A549 (cell line): ENCODE measurements around the gene KRTAP4-2. TPM values are rescaled to one million over a fixed set of nuclear protein-coding genes. Genes with fewer than 3 reads are reported as not detected.

Source experiments
- ATAC-seq, 2 experiments: fragments of 200-7000 bp in 1 of 2; fragments of >200 bp in 1 of 2; cut with Nextera tagmentation in 1 of 2; cut with Tn5 transposase in 1 of 2; 3 replicates each; pipeline versions ENCODE4 v1.8.0 to v1.9.1; 2018 to 2020; ENCODE audit warnings: mild to moderate bottlenecking in 1 of 2, moderate library complexity in 1 of 2
- CTCF ChIA-PET: fragments of 300-600 bp; sonication (Branson Sonifier 250); formaldehyde crosslinking; extraction: SDS; loops from one replicate; lab custom pipeline; 2021; ENCODE audit warnings: antibody characterized with exemption, inconsistent platforms; lab: Yijun Ruan, JAX
- POLR2A ChIA-PET: fragments of 350-600 bp; formaldehyde crosslinking; extraction: SDS; loops from one replicate; lab custom pipeline; 2021; ENCODE audit warnings: antibody characterized with exemption, inconsistent platforms; lab: Yijun Ruan, JAX
- DNase-seq, 2 experiments: peaks; one replicate each; pipeline versions ENCODE4 v3.0.0 to v3.0.0-alpha.2; 2011 to 2016; ENCODE audit warnings: low read depth in 1 of 2, low spot score in 1 of 2
- FAIRE-seq: peaks from 2 replicates; lab custom pipeline; 2011; peaks lifted over from hg19 to GRCh38; lab: Jason Lieb, UNC
- H3K27ac ChIP-seq, 2 experiments: fragments of >200 bp; sonication (Bioruptor Twin); formaldehyde crosslinking; 3 replicates each; pipeline ENCODE4 v1.5.1; 2016 to 2017
- H3K4me1 ChIP-seq: fragments of >200 bp; sonication (Bioruptor Twin); formaldehyde crosslinking; 3 replicates; pipeline ENCODE4 v1.6.1; 2016
- H3K4me2 ChIP-seq: fragments of >200 bp; sonication (Bioruptor Twin); formaldehyde crosslinking; 3 replicates; pipeline ENCODE4 v1.6.1; 2016
- H3K4me3 ChIP-seq: fragments of >200 bp; sonication (Bioruptor Twin); formaldehyde crosslinking; 3 replicates; pipeline ENCODE4 v1.5.1; 2016
- H3K9me3 ChIP-seq: fragments of >200 bp; sonication (Bioruptor Twin); formaldehyde crosslinking; 3 replicates; pipeline ENCODE4 v1.6.1; 2016
- BHLHE40 ChIP-seq: IDR thresholded peaks from 2 replicates; pipeline ENCODE4 v1.6.1; 2012; ENCODE audit warnings: low read depth, low read length, inconsistent platforms
- CBX2 ChIP-seq: fragments of 200-600 bp; sonication (generic); IDR thresholded peaks from 2 replicates; pipeline ENCODE4 v1.6.1; 2016; ENCODE audit warnings: low read depth, mild to moderate bottlenecking, borderline replicate concordance
- CHD2 ChIP-seq: fragments of 150-350 bp; IDR thresholded peaks from 2 replicates; pipeline ENCODE4 v1.6.1; 2014; ENCODE audit warnings: low read length; ENCODE audit not compliant: partially characterized antibody
- CHD4 ChIP-seq: fragments of 200-600 bp; sonication (generic); IDR thresholded peaks from 2 replicates; pipeline ENCODE4 v1.6.1; 2016; ENCODE audit warnings: antibody characterized with exemption, mild to moderate bottlenecking, borderline replicate concordance
- CTCF ChIP-seq: fragments of >200 bp; sonication (Bioruptor Twin); formaldehyde crosslinking; IDR thresholded peaks from 3 replicates; pipeline ENCODE4 v1.5.1; 2016
- EHF ChIP-seq: fragments of 250-450 bp; sonication (Bioruptor Pico); IDR thresholded peaks from 2 replicates; pipeline ENCODE4 v1.5.0; 2020; ENCODE audit warnings: mild to moderate bottlenecking
- ESRRA ChIP-seq: fragments of 150-350 bp; IDR thresholded peaks from 2 replicates; pipeline ENCODE4 v1.6.1; 2014; ENCODE audit warnings: mild to moderate bottlenecking, low read length, borderline replicate concordance
- FOSB ChIP-seq: fragments of 250-450 bp; sonication (Bioruptor Pico); IDR thresholded peaks from 2 replicates; pipeline ENCODE4 v1.5.0; 2020; ENCODE audit warnings: mild to moderate bottlenecking, moderate library complexity
- FOSL2 ChIP-seq, 2 experiments: fragments of 450-650 bp in 1 of 2; fragments of >200 bp in 1 of 2; sonication (Bioruptor Twin) in 1 of 2; formaldehyde crosslinking; IDR thresholded peaks; 2 replicates each; pipeline versions ENCODE4 v1.5.0 to v1.6.1; 2016 to 2020; ENCODE audit warnings: mild to moderate bottlenecking in 1 of 2, moderate library complexity in 1 of 2
- FOXS1 ChIP-seq: fragments of 250-450 bp; sonication (Bioruptor Pico); IDR thresholded peaks from 2 replicates; pipeline ENCODE4 v1.5.0; 2020; ENCODE audit warnings: mild to moderate bottlenecking, moderate library complexity
- GATA3 ChIP-seq: IDR thresholded peaks from 2 replicates; pipeline ENCODE4 v1.6.1; 2012; ENCODE audit warnings: borderline replicate concordance
- HMGXB4 ChIP-seq: fragments of 250-450 bp; sonication (Bioruptor Pico); IDR thresholded peaks from 2 replicates; pipeline ENCODE4 v1.5.0; 2021; ENCODE audit warnings: mild to moderate bottlenecking, moderate library complexity, borderline replicate concordance
- HOXB13 ChIP-seq: fragments of 250-450 bp; sonication (Bioruptor Pico); IDR thresholded peaks from 2 replicates; pipeline ENCODE4 v1.5.0; 2020; ENCODE audit warnings: low read depth, mild to moderate bottlenecking, moderate library complexity
- HOXB5 ChIP-seq: fragments of 250-450 bp; sonication (Bioruptor Pico); IDR thresholded peaks from 2 replicates; pipeline ENCODE4 v1.5.0; 2020; ENCODE audit warnings: mild to moderate bottlenecking, moderate library complexity
- JUN ChIP-seq, 2 experiments: fragments of >200 bp; sonication (Bioruptor Twin); formaldehyde crosslinking; IDR thresholded peaks; 2 replicates in 1 of 2; 3 replicates in 1 of 2; pipeline ENCODE4 v1.6.1; 2016 to 2017
- JUNB ChIP-seq: fragments of >200 bp; sonication (Bioruptor Twin); formaldehyde crosslinking; IDR thresholded peaks from 2 replicates; pipeline ENCODE4 v1.6.1; 2016
- KDM1A ChIP-seq: fragments of 200-600 bp; sonication (generic); IDR thresholded peaks from 2 replicates; pipeline ENCODE4 v1.6.1; 2016; ENCODE audit warnings: low read depth, mild to moderate bottlenecking
- MAFK ChIP-seq: fragments of 450-650 bp; IDR thresholded peaks from 2 replicates; pipeline ENCODE4 v1.6.1; 2014; ENCODE audit not compliant: partially characterized antibody
- MYC ChIP-seq: IDR thresholded peaks from 2 replicates; pipeline ENCODE4 v1.6.1; 2012; ENCODE audit warnings: mild to moderate bottlenecking, inconsistent platforms, low read length, improper control_type of control experiment, borderline replicate concordance
- NPAS2 ChIP-seq: fragments of 250-450 bp; sonication (Bioruptor Pico); IDR thresholded peaks from 2 replicates; pipeline ENCODE4 v1.8.0; 2022; ENCODE audit warnings: mild to moderate bottlenecking, moderate library complexity, borderline replicate concordance
- NR3C1 ChIP-seq: fragments of >200 bp; sonication (Bioruptor Twin); formaldehyde crosslinking; IDR thresholded peaks from 3 replicates; pipeline ENCODE4 v1.6.1; 2017
- POLR2AphosphoS2 ChIP-seq: conservative IDR thresholded peaks from 2 replicates; pipeline ENCODE4 v1.6.1; 2012; ENCODE audit warnings: low read length, improper control_type of control experiment, inconsistent platforms
- RAD21 ChIP-seq, 2 experiments: fragments of >200 bp in 1 of 2; sonication (Bioruptor Twin) in 1 of 2; formaldehyde crosslinking in 1 of 2; IDR thresholded peaks in 1 of 2; conservative IDR thresholded peaks in 1 of 2; 2 replicates in 1 of 2; 3 replicates in 1 of 2; pipeline ENCODE4 v1.6.1; 2012 to 2018; ENCODE audit warnings: inconsistent platforms in 1 of 2
- RARB ChIP-seq: fragments of 250-450 bp; sonication (Bioruptor Pico); IDR thresholded peaks from 2 replicates; pipeline ENCODE4 v1.8.0; 2021; ENCODE audit warnings: mild to moderate bottlenecking, moderate library complexity
- RCOR1 ChIP-seq: fragments of 150-350 bp; IDR thresholded peaks from 2 replicates; pipeline ENCODE4 v1.6.1; 2014; ENCODE audit warnings: antibody characterized with exemption, low read length, low read depth
- RFX5 ChIP-seq: fragments of 450-650 bp; IDR thresholded peaks from 2 replicates; pipeline ENCODE4 v1.7.1; 2014; ENCODE audit warnings: antibody characterized with exemption, mild to moderate bottlenecking, moderate library complexity
- RNF2 ChIP-seq: fragments of 200-600 bp; sonication (generic); IDR thresholded peaks from 2 replicates; pipeline ENCODE4 v1.6.1; 2016; ENCODE audit warnings: low read depth, mild to moderate bottlenecking, antibody characterized with exemption, moderate library complexity, borderline replicate concordance
- SMC3 ChIP-seq: fragments of >200 bp; sonication (Bioruptor Twin); formaldehyde crosslinking; IDR thresholded peaks from 3 replicates; pipeline ENCODE4 v1.6.1; 2018; ENCODE audit warnings: inconsistent platforms
- TFCP2L1 ChIP-seq: fragments of 250-450 bp; sonication (Bioruptor Pico); IDR thresholded peaks from 2 replicates; pipeline ENCODE4 v1.5.0; 2021; ENCODE audit warnings: mild to moderate bottlenecking
- ZFP36 ChIP-seq: fragments of 450-650 bp; IDR thresholded peaks from 2 replicates; pipeline ENCODE4 v1.6.1; 2014; ENCODE audit warnings: borderline replicate concordance; ENCODE audit not compliant: partially characterized antibody
- WGBS: methylation state at CpG from one replicate; pipeline ENCODE4 v1.1.6; 2017; ENCODE audit errors: missing lambda C conversion rate; 5-methylcytosine and 5-hydroxymethylcytosine counted together
- polyA plus RNA-seq, 4 experiments: library from polyadenylated mRNA; depleted of rRNA in 3 of 4; stranded (reverse); fragments of >200 nt; fragmentation: RNase III in 1 of 4; extraction: RNeasy Plus Mini Kit Qiagen cat#74134 plus additional on column Dnase treatment in 1 of 4; gene quantifications; 2 replicates in 3 of 4; 3 replicates in 1 of 4; pipeline ENCODE4 v1.2.3, GENCODE V29; 2011 to 2017
- TF ChIP-seq, protein P1 (sequence below): IDR thresholded peaks from 2 replicates; pipeline ENCODE4 v1.6.1; 2012; ENCODE audit warnings: low read depth, borderline replicate concordance

Gene KRTAP4-2
- polyA plus RNA-seq, 2 of the 4 experiments (the other 2 are of a cell fraction): not detected

DNA sequence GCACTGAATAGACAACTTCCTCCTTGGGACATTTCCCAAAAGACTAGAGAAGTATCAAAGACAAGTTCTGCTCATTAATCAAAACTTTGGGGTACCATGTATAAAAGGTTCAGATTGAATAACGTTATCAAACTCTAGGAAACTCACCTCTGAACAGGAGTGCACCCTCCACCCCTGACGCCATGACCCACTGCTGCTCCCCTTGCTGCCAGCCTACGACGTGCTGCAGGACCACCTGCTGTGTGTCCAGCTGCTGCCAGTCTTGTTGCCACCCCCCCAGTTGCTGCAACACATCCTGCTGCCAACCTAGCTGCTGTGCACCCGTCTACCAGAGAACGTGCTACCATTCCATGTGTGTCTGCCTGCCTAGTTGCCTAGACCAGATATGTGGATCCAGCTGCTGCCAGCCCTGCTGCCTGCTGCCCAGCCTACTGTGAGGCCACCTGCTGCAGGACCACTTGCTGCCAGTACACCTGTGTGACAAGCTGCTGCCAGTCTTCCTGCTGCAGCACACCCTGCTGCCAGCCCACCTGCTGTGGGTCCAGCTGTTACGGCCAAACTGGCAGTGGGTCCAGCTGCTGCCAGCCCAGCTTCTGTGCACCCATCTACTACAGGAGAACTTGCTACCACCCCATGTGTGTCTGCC, 34.6 kb upstream of the KRTAP4-2 start:
- DNase-seq (peak; percentile 18 to 57), FAIRE-seq (no peak), ATAC-seq (peak; percentile 82 to 84)
- Histone ChIP-seq H3K4me2 (peak overlapping the region; percentile 62), H3K4me3 (no peak overlapping the region), H3K9me3 (0 out of 3 replicates have a peak, but pooled peaks cover 6% of the 10 kb centered on the region), H3K27ac (peak overlapping the region; percentile 62 to 78), H3K4me1 (peaks cover 24% of the 10 kb centered on the region)
- 15% methylated on average over 7 of the region's 7 CpGs for WGBS
- POLR2A ChIA-PET: no interaction called here
- CTCF ChIA-PET: interaction anchor here (0.9 to 2.0 kb wide), 5 partner anchors 13 to 450 kb away, joined by 3 to 7 read pairs (median 3); no protein-coding TSS in a partner anchor
- TF ChIP-seq HMGXB4 (CRISPR knock-in tag): no peak

GRCh38 chr17:41211845-41212466, 33.9 kb upstream of the KRTAP4-2 start:
- CTCF ChIA-PET: interaction anchor here (0.9 to 2.0 kb wide), 3 partner anchors 111 to 451 kb away, joined by 3 to 7 read pairs (median 3); no protein-coding TSS in a partner anchor
- Histone ChIP-seq H3K9me3 (0 out of 3 replicates have a peak, but pooled peaks cover 6% of the 10 kb centered on the region), H3K27ac (peak overlapping the region; percentile 62 to 78; a peak in 5 of 6 replicates), H3K4me1 (peaks cover 24% of the 10 kb centered on the region), H3K4me3 (no peak overlapping the region), H3K4me2 (peak overlapping the region; percentile 62)
- peak; percentile 55 to 85 for DNase-seq
- peak; percentile 91 to 96 for ATAC-seq
- FAIRE-seq: peak; percentile 100
- 8% methylated on average over 1 of the region's 1 CpG for WGBS
- POLR2A ChIA-PET: no interaction called here
- TF ChIP-seq RAD21 (conservative IDR thresholded peaks at IDR 0.05 in 1 of 2, IDR thresholded peaks at IDR 0.05 in 1 of 2): peak in 1 of 2 experiments; percentile 4; a peak in 1 of 5 replicates
- TF ChIP-seq CHD2: no peak
- no peak for TF ChIP-seq TFCP2L1 (CRISPR knock-in tag)
- peak; percentile 68 for TF ChIP-seq FOSL2 (IDR thresholded peaks at IDR 0.05)
- TF ChIP-seq FOSL2 (CRISPR knock-in tag; IDR thresholded peaks at IDR 0.05): peak; percentile 82
- 0 out of 3 replicates have a peak, but pooled peaks have one; percentile 3 for TF ChIP-seq SMC3
- TF ChIP-seq JUNB: peak; percentile 81
- peak; percentile 33 to 39; a peak in 2 of 5 replicates for TF ChIP-seq JUN (IDR thresholded peaks at IDR 0.05)
- TF ChIP-seq FOSB (CRISPR knock-in tag): no peak
- TF ChIP-seq POLR2AphosphoS2: no peak
- TF ChIP-seq EHF (CRISPR knock-in tag): no peak
- no peak for TF ChIP-seq MYC
- no peak for TF ChIP-seq RNF2
- TF ChIP-seq ESRRA: no peak
- no peak for TF ChIP-seq NR3C1
- TF ChIP-seq, protein P1, sequence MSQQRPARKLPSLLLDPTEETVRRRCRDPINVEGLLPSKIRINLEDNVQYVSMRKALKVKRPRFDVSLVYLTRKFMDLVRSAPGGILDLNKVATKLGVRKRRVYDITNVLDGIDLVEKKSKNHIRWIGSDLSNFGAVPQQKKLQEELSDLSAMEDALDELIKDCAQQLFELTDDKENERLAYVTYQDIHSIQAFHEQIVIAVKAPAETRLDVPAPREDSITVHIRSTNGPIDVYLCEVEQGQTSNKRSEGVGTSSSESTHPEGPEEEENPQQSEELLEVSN: 0 out of 2 replicates have a peak, but pooled peaks have one; percentile 14
- no peak for TF ChIP-seq RCOR1
- no peak for TF ChIP-seq RARB
- no peak for TF ChIP-seq CBX2
- no peak for TF ChIP-seq FOXS1 (CRISPR knock-in tag)
- no peak; the same call in 2 of the 3 replicates for TF ChIP-seq CTCF
- TF ChIP-seq HOXB13: no peak
- TF ChIP-seq ZFP36: no peak
- peak; percentile 64; the same call in 1 of the 2 replicates for TF ChIP-seq GATA3
- no peak for TF ChIP-seq BHLHE40
- no peak for TF ChIP-seq KDM1A
- no peak for TF ChIP-seq NPAS2 (CRISPR knock-in tag)
- TF ChIP-seq MAFK: peak; percentile 94
- no peak for TF ChIP-seq HOXB5 (CRISPR knock-in tag)
- TF ChIP-seq RFX5: no peak
- no peak for TF ChIP-seq CHD4
